Left renal cortex interstitium (tissue), 4 donors: ENCODE data around the gene RUNX1. TPM values are rescaled to one million over a fixed set of nuclear protein-coding genes. Genes with fewer than 3 reads are reported as not detected.
A peak's percentile ranks its signal among the peaks of the same experiment; 100 is the strongest.

ENCODE experiments used
- DNase-seq, 4 donors: peaks; one replicate each; pipeline ENCODE4 v3.0.0-alpha.2; 2013; ENCODE audit warnings: low read depth in 4 of 4, low spot score in 2 of 4, missing footprints in 1 of 4
- polyA plus RNA-seq, 4 donors: library from polyadenylated mRNA; unstranded; fragments of 120-200 nt; gene quantifications; one replicate each; pipeline ENCODE4 v1.2.1, GENCODE V29; 2013; ENCODE audit not compliant: insufficient read length in 4 of 4

The RUNX1 gene
- polyA plus RNA-seq, 4 donors = 1.5 to 3.6 (median 2.7) TPM

DNA sequence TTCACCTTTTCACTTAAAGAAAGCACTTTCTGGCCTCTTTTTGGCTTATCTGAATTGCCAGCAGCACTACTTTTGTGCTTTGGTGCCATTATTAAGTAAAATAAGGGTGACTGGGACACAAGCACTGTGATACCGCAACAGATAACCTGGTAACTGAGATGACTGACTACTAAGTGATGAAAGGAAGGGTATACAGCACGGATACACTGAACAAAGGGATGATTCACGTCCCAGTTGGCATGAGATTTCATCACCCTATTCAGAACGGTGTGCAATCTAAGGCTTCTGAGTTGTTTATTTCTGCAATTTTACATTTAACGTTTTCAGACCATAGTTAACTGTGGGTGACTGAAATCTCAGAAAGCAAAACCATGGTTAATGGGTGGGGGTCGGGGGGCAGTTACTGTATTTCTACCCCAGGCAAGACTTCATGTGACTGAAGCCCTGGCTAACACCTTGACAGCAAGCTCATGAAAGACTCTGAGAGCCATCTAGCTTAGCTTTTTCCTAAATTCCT lies 277.5 kb downstream of the RUNX1 start:
- no peak for DNase-seq

DNA sequence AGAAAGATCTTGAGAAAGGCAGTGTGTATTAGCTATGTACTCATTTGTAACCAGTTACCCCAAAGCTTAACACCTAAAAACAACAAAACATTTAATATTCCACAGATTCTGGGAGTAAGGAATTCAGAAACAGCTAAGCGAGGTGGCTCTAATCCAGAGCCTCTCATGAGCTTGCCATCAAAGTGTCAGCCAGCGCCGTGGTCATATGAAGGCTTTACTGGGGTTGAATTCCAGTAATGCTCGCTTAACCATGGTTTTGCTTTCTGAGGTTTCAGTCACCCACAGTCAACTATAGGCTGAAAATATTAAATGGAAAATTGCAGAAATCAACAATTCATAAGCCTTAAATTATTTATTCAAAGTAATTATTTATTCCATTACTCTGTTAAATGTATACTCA lies 278.5 kb downstream of the RUNX1 start:
- no peak for DNase-seq

DNA sequence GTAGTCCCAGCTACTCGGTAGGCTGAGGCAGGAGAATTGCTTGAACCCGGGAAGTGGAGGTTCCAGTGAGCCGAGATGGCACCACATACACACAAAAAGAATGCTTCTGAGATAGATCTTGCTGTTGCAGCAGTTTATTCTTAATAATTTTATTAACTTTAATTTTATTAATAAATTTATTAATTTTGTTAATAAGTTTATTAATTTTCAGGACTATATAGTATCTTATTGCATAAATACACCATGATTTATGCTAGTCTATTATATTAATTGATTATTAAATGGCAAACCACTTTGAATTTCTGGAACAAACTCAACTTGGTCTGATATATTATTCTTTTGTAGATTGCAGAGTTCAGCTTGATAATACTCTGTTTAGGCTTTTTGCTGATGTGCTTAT lies 280.8 kb downstream of the RUNX1 start:
- DNase-seq = no peak

DNA sequence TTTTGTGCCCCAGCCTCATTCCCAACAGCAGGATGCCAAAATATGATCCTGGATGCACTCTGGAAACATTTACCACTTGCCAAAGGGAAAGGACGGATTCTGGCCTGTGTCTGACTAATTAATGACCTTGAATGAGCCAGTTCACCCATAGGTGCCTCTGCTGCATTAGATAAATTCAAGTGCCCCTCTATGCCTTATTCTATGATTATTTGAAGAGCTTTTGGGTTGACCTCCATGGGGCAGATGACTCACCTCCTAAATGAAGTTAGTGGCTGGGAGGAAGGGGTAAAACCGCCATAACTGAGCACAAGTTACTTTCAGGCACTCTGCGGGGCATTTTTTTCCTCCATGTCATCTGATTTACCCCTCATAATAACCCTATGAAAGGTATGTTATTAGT lies 282.2 kb downstream of the RUNX1 start:
- no peak for DNase-seq

DNA sequence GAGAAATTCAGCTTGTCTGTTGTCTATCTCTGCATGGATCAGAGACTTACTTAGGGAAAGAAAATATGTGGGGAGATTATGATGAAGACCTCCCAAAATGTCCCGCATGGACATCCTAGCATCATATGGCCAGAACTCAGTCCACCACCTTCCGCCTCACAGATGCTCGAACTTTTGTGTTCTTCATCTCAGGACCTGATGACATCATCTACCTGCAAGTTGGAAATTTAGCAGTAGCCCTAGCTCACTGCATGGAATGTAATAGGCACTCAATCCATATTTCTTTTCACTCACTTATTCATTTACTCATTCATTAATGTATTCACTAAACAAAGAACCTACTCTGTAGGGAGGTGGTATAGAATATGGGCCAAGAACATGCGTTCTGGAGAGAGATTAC lies 283.5 kb downstream of the RUNX1 start:
- no peak for DNase-seq

DNA sequence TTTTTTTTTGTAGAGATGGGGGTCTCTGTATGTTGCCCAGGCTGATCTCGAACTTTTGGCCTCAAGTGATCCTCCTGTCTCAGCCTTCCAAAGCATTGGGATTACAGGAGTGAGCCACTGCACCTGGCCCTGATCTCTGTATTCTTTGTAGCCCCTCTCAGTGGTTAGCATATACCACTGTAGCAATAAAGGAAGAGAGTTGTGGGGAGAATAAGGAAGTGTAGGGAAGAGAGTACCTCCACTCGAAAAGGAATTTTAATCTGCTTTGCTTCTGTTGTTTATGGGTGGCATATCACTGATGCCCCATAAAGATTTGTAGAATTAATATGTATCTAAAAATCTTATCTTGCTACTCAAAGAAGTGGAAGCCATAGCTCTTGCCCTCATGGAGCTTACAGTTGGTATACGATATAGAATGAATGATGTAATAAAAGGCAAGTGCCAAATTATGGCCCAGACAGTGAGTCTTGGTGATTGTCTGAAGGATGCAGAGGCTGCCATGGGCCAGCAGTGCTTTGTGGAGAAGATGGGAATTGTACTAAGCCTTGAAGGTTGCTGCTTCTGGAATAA lies 284.3 kb downstream of the RUNX1 start:
- DNase-seq = no peak

- no peak for DNase-seq
Measured at GRCh38 chr21:34762786-34763185, 286.3 kb downstream of the RUNX1 start.

GRCh38 chr21:34761758-34762330 lies 287.3 kb downstream of the RUNX1 start:
- no peak for DNase-seq

DNA sequence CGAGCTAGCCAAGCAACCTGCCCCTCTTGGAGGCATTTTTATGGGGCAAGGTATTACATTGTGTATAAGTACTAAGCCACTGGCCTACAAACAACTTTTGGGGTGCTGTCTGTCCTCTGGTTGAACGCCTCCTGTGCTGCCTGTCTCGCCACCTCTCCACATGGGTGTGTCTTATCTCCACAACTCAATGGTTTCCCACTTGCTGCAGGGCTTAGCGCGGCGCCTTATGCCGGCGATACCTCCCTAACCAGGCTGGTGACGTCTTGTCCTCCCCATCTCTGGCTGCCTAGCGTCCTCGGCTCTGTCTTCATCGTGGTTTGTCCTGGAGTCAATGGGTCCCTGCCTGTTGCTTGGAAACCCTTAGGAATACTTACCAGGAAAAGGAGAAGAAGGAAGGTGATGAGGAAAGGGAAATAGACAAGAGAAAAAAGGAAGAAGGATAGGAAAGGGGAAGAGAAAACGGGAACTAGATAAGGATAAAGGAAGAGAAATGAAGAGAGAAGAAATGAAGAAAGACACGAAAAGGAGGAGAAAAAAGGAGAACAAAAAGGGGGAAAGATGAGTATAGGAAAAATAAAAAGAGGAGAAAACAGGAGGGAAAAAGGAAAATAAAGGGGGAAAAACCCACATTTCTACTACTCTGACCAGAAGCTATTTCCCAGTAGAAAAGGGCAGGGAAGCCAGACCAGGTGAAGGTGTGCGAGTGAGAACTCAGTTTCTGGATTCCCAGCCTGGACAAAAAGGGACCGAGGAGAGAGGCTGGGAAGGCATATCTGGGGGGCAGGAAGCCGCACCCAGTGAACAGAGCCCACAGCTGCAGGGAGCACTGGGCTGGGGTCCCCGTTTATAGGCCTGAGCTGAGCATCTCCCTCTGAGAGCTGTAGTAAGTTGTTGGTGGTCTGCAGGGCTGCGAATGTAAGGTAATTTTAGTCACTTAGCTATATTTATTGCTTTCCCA lies 294.1 kb downstream of the RUNX1 start:
- DNase-seq = no peak

DNA sequence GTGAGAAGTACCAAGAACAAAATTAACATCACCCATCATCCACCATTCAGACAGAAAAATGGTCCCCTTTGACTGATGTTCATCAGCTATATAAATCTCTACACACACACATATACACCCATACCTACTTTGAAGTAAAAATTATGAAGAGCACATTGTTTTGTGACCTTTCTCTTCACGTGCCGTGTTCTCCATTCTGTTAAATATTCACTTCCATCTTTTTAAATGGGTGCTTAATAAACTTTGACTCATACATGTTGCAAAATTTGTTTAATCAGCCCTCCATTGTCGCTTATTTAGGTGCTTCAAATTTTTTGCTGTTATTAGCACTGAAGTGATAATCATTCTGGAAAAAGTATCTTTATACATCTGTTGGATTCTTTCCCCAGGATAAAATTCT lies 300.2 kb downstream of the RUNX1 start:
- no peak for DNase-seq

DNA sequence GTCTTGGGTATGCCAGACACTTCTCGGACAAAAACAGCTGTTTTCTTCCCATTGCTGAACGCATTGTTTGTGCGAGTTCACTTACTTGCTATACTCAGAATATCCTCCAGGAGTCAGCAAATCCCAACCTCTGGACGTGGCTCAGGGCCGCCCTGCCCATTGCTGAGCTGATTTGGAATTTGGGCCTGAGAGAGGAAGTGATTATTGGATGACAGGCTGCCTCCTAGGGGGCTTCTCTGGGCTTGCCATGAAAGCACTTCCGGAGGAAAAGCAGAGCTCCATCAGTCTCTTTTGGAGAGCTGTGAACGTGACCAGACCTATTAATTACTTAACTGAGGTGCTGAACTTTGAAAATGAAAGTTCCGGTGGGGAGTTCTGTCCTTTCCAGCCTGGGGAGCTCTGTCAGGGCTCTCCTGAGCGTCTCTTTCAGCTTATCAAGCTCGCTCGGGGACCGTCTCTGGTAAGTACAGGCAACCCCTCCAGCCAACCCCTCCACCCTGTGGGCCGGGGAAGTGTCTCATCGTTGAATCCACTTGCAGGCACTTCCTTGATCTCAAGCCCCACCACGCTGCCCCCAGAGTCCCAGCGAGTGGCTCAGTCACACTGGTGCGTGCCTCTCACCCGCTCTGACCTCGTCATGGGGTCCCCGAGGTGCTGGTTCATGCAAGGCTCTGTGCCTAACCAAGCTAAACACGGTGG lies 303.4 kb downstream of the RUNX1 start:
- DNase-seq = peak; percentile 37 to 66 (median 45)

DNA sequence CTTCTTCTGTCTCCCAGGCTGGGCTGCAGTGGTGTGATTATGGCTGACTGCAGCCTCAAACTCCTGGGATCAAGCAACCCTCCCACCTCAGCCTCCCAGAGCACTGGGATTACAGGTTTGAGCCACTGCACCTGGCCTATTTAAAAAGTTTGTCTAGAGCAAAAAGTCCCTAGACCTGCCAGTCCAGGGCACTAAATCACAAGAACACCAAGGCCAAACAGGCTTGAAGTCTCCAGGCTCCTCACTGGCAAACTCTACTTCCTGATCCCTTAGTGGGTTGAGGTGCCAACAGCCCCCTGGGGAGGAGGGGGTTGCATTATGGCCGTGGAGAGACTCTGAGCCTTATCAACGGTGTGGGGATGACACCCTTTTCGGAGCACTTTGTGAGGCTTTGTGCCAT lies 304.3 kb downstream of the RUNX1 start:
- DNase-seq = no peak

GRCh38 chr21:34743831-34744230 lies 305.3 kb downstream of the RUNX1 start:
- no peak for DNase-seq

DNA sequence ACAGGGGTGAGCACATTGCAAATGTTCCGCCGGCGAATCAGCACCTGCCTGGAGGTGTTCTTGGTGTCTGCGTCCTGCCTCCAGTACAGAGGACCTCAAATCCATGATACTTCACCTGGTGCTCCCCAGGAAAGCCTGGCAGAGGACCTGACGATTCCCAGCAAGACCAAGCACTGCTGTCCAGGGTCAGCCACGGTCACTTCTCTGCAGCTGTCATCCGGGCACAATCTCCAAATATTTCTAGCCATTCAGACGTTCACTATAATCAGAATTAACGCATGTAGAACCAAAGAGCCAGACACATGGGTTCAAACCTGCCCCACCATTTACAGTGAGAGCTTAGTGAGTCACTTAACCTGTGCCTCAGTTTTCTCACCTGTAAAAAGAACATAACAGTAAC lies 305.8 kb downstream of the RUNX1 start:
- DNase-seq = no peak

- DNase-seq = no peak
Measured at GRCh38 chr21:34740198-34740597, 308.9 kb downstream of the RUNX1 start.
